Stimulated activated CD4-positive, alpha-beta T cell treated with anti-CD3 and anti-CD28 coated beads, Interleukin-1b, Interleukin-23, amount 100 ng/mL, for 1 hour (primary cell): Measurements from ENCODE around the gene CFH.
"Not testable (repeated sequence)": the region's sequence is repeated elsewhere in the genome, so short reads cannot be mapped to it uniquely, and the experiment has no call there.

ENCODE experiments used
- DNase-seq, 2 donors: peaks; one replicate each; pipeline ENCODE4 v3.0.0-alpha.2; 2020; ENCODE audit warnings: low read depth in 2 of 2

CFH gene

DNA sequence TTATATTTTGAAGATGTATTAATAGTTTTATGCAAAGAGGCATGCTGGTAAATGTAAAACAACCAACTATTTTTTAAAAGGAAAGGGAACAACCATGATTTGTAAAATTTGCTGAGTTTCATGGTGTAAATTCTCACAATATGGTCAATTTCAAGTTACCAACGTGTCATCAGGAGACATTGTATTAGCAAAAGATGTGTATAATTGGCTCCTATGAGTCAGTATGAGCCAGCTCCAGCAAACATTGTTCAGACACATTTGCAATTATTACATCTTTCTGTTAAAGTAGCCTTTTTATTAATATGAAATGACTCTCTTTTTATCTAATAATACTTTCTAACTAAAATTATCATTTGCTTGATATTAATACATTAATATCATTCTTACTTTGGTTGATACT lies 15.3 kb downstream of the CFH start:
- DNase-seq, result no peak

DNA sequence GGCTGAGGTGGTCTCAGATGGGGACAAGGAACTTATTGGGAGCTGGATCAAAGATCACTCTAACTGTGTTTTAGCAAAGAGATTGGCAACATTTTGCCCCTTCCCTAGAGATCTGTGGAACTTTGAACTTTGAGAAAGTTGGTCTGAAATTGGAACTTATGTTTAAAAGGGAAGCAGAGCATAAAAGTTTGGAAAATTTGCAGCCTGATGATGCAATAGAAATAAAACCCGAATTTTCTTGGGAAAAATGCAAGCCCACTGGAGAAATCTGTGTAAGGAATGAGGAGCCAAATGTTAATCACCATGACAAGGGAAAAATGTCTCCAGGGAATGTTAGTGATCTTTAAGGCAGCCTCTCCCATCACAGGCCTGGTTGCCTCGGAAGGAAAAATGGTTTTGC lies 17.2 kb downstream of the CFH start:
- DNase-seq, result no peak

GRCh38 chr1:196669693-196670092 lies 17.9 kb downstream of the CFH start:
- no peak for DNase-seq

DNA sequence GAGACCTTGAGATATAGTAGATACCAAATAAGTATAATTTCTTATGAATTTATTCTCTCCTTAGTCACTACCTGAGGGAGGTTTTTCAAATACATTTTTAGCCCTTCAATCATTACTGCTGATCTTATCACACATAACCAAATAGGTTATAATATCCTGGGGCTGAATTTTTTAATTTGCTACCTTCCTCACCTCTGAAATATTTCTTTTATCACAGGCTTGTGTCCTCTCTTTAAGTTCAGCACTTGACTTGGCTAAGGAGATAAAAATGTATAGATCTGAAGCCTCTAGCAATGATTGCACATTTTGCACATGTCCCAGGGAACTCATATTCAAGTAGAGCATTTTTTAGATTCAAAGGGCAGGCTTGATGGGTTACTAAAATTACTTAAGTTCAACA lies 23.1 kb downstream of the CFH start:
- no peak for DNase-seq

DNA sequence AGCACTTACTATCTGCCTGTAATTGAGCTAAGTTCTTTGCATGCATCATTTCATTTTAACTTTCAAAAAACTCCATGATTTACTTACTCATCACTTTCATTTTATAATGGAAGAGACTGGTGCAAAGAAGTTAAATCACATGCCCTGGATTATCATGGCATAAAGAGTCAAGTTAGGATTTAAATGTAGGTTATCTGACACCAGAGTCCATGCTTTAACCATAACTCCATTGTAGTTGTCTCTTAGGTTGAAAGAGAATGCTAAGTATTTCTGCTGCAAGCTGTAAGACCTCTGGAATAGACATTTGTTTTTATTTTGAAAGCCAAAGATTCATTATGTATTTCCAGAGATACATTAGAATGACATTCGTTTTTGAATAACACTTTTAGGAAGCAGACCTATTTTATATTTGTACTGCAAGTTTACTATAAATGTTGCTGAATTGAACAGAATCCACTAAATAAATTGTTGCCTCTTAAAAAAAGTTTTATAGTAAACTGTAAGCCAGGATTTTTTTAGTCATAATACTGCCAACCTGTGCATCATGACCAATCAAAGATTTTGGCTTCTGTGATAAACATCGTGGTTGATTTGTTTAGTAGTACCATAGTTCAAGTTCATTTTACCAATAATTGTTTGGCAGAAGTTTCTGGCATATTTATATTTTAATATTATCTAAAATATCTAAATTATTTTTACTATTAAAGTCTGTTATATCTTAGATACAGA lies 26.1 kb downstream of the CFH start:
- no peak for DNase-seq

DNA sequence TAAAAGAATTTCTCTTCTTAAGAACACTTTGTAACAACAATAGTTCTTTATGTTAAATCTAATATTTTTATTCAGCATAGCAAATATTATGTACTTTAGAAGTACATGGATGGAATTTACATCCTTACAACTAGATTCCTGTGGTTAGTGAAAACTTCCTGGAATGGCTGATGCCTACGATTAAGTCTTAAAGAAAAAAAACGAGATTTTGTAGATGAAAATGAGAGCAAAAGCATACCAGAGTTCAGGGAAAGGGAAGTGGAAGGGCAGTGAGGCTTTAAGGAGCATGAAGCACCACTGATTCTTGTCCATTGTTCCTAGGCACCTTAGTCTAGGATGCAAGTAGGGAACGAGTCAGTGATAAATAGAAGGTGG lies 26.7 kb downstream of the CFH start:
- DNase-seq, result no peak

DNA sequence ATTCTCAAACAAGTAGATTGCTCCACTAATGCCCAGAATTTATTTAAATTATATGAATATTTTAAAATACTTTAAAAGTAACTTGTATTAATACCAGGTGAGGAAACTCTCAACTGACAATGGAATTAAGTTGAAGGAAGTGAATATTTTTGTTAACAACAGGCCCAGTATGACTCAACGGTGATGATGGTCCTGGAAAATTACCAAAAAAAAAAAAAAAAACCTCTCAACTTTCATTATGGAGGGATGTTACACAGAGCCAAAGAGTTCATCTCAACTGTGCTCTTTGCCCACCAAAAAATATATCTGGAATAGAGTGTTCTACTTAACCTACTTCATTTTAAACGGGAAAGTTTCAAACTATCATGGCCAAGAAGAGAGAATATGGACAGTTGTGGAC lies 28.3 kb downstream of the CFH start:
- no peak for DNase-seq

DNA sequence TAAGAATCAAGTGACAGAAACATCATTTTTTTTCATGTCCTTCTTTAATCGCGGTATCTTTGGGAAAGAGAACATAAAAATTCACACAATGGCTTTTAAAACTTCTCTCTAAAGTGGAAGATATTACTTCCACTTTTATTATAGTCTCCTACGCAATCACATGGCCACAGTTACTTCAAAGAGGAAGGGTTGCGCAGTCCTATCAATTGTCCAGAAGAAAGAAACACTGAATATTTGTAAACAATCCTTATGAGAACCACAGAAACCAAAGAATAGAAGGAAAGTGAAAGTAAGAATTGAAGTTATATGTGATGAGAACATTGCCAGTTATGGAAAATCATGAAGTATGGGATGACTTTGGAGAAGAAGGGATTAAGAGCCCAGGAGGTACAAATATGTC lies 32.6 kb downstream of the CFH start:
- DNase-seq, result no peak

DNA sequence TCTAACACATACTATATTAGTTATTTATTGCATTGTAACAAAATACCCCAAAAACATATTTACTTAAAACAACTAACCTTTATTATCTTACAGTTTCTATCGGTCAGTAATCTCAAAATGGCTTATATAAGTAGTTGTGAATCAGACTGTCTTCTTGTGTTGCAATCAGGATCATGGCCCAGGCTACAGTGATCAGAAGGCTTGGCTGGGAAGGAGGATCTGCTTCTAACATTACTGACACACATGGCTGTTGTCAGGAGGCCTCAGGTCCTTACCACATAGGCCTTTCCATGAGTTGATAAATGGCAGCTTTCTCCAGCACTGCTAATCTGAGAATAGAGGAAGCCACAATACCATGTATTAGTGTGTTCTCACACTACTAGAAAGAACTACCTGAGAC lies 33.7 kb downstream of the CFH start:
- no peak for DNase-seq

DNA sequence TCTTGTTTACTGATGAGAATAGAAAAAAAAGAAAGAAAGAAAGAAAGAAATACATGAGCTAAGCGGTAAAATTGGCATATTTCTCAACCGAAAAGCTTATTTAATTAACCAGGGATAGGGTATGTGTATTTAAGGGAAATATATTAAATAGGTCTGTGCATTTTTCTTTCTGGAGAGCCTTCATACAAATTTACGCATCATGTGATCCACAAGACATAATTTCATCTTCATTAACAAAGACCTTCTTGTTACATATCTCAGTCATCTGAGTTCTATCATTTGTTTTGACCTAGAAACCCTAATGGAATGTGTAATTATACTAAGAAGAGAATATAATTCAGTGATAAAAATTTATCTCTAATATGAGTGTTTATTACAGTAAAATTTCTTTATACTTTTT lies 37.2 kb downstream of the CFH start:
- DNase-seq, result no peak

DNA sequence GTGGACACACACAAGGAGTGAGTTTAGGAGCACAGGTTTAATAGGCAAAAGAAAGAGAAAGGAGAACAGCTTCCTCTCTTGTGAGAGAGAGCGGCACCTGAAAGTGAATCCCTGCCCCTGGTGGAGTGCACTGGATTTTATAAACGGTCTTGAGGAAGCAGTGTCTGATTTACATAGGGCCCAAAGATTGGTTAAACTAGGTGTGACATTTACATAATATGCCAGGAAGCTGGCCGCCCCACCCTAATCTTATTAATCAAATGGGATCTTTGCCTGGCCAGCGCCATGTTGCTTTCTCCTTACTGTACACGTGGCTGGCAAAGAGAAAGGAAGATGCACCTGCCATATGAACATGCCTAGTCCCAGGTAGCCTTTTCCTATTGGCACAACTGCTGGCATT lies 38.7 kb downstream of the CFH start:
- no peak for DNase-seq

DNA sequence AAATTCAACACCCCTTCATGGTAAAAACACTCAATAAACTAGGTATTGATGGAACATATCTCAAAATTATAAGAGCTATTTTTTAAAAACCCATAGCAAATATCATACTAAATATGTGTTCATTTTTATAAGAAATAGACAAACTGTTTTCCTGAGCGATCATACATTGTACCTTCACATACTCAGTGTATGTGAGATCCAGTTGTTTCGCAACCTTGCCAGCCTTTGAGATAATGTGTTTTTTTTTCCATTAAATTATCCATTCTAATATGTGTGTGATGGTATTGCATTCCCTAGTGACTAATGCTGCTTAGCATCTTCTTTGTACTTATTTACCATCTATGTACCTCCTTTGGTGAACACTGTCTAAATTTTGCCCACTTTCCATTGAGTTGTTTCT lies 47.1 kb downstream of the CFH start:
- no peak for DNase-seq

GRCh38 chr1:196701144-196701543 lies 49.3 kb downstream of the CFH start:
- no peak for DNase-seq

- DNase-seq, result not testable (repeated sequence)
These were observed 58.0 kb downstream of the CFH start for GRCh38 chr1:196709892-196710291.

- DNase-seq, result no peak
These were observed 66.0 kb downstream of the CFH start for GRCh38 chr1:196717868-196718267.

DNA sequence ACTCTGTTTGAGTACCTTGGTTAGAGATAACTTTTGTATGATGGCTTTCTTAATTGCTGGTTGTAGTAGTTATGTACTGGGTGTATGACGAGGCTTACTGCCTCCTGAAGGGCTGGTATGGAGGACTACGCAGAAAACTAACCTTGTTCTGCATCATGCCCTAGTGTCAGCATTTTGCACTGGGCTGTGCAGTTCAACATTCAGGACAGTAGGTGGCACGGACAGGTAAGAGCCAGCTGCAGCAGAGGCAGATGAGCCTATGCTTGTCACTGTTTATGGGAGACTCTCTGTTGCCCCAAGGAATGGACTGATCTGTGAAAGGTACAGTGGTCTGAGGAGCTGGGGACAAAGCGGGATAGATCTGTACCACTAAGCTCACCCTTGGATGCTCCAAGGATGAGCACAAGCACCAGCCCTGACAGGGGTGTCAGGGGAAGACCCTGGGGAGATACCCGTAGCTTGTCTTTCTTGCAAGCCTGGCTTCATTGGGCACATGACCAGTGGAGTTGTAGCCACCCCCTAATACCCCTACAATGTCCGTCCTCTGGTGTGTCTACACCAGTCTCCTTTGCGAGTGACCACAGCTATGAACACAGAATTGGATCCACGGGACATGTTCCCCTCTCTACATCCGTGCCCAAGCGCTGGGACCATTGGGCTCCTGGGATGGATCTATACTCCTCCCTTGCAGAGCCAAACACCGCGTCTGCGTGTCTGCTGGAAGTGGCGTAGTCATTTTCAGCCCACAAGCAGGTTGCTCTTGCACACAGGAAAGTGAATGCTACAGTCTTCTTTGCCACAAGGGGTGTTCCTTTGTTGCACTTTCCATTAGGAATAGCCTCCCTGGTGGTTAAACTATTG lies 71.7 kb downstream of the CFH start:
- DNase-seq, result no peak

- DNase-seq, result no peak
These were observed 80.7 kb downstream of the CFH start for GRCh38 chr1:196732526-196732925.

GRCh38 chr1:196733091-196733970 lies 81.5 kb downstream of the CFH start:
- no peak for DNase-seq

DNA sequence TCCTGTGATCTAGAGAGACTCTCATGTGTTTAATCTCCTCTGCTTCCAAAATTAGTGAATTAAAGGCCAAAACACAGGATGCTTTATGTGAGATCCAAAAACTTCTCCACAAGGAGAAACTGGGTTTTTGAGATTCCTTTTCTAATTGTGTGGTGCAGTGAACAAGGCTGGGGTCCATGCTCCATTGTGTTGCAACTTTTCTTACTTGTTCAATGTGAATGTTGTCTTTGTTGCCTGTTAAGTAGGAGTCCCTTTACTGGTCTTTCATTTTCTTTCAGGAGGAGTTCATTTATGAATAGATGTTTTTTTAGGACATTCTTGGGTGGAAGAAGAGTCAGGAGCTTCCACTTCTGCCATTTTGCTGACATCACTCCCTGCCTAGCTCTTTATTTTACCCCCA lies 82.2 kb downstream of the CFH start:
- no peak for DNase-seq

DNA sequence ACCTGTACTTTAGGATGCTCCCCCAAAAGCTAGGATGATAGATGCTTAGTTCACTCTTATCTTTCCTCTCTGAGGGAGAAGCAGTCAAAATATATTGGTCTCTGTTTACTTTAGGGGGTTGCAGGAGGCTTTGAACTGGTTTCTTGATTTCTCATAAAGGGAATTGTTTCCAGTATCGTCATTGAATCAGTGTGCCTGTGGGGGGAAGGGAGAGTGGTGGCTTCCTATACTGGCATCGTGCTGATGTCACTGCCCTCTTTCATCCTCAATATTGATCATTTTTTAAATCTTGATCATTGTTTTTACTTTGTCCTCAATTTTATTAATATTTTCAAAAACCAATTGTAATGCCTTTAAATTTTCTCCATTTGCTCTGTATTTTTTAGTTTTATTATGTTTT lies 82.6 kb downstream of the CFH start:
- no peak for DNase-seq

DNA sequence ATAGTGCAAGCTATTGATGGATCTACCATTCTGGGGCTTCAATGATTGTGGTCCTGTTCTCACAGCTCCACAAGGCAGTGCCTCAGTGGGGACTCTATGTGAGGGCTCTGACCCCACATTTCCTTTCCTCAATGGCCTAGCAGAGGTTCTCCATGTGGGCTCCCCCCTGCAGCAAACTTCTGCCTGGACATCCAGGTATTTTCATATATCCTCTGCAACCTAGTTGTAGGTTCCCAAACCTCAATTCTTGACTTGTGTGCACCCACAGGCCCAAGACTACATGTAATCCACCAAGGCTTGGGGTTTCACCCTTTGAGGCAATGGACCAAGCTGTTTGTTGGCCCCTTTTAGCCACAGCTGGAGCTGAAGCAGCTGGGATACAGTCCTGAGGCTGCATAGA lies 86.9 kb downstream of the CFH start:
- DNase-seq, result no peak

DNA sequence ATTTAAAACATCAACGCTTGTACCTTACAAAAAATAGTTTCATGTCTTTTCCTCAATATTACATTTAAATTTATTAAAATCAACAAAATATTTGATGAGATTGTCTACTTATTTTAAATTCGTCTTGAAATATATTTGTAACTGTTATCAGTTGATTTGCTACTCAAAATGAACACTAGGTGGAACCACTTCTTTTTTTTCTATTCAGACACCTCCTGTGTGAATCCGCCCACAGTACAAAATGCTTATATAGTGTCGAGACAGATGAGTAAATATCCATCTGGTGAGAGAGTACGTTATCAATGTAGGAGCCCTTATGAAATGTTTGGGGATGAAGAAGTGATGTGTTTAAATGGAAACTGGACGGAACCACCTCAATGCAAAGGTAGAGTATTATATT lies 91.4 kb downstream of the CFH start:
- not testable (repeated sequence) for DNase-seq
